ENCODE results near the gene CYP26B1. TPM values are rescaled to one million over a fixed set of nuclear protein-coding genes. Genes with fewer than 3 reads are reported as not detected.

CYP26B1 gene
- total RNA-seq, 2 experiments from 2014 or later = not detected

- TF ChIP-seq CTCF (conservative IDR thresholded peaks at IDR 0.05; ENCODE audit: low read length) (no peak), EZH2phosphoT487 (IDR thresholded peaks at IDR 0.05; ENCODE audit: borderline replicate concordance, low read depth, low read length) (no peak)
- DNase-seq (ENCODE audit: low spot score) = no peak
- Histone ChIP-seq H2AFZ (ENCODE audit: low read length) (no peak overlapping the region), H3K4me2 (ENCODE audit: low read length) (no peak overlapping the region), H3K9me3 (ENCODE audit: low read length) (no peaks in the 10 kb centered on the region), H3K4me3 (ENCODE audit: low read depth, low read length, poor library complexity, severe bottlenecking) (no peak overlapping the region), H3K4me1 (ENCODE audit: insufficient read depth, low read length, poor library complexity, severe bottlenecking) (no peaks in the 10 kb centered on the region), H3K27ac (ENCODE audit: low read depth, low read length, poor library complexity, severe bottlenecking) (no peak overlapping the region), H3K36me3 (ENCODE audit: insufficient read depth, low read length) (no peaks in the 10 kb centered on the region), H3K79me2 (ENCODE audit: insufficient read depth, low read depth, low read length) (no peaks in the 10 kb centered on the region), H3K9me2 (ENCODE audit: insufficient read depth, low read length) (no peaks in the 10 kb centered on the region), H4K20me1 (ENCODE audit: insufficient read depth, low read length) (no peaks in the 10 kb centered on the region)
- no TSS peak for BruUV-seq (replicated peaks)
- ChIA-PET CTCF (ENCODE audit: unreplicated experiment) (no interaction called here), POLR2A (no interaction called here)
- intact Hi-C loops (cut with micrococcal nuclease; ENCODE audit: unreplicated experiment) = loop anchor here (5.0 kb wide), 2 partner anchors 217 to 592 kb away; no protein-coding TSS in a partner anchor
Measured at GRCh38 chr2:72139471-72139873, 8.2 kb downstream of the CYP26B1 start.

GRCh38 chr2:72138921-72139381 is 8.7 kb downstream of the CYP26B1 start:
- POLR2A ChIA-PET = no interaction called here
- Histone ChIP-seq H4K20me1 (ENCODE audit: insufficient read depth, low read length) (no peaks in the 10 kb centered on the region), H3K4me3 (ENCODE audit: low read depth, low read length, poor library complexity, severe bottlenecking) (no peak overlapping the region), H3K9me3 (ENCODE audit: low read length) (no peaks in the 10 kb centered on the region), H3K36me3 (ENCODE audit: insufficient read depth, low read length) (no peaks in the 10 kb centered on the region), H3K27ac (ENCODE audit: low read depth, low read length, poor library complexity, severe bottlenecking) (no peak overlapping the region), H3K4me1 (ENCODE audit: insufficient read depth, low read length, poor library complexity, severe bottlenecking) (no peaks in the 10 kb centered on the region), H3K79me2 (ENCODE audit: insufficient read depth, low read depth, low read length) (no peaks in the 10 kb centered on the region), H2AFZ (ENCODE audit: low read length) (no peak overlapping the region), H3K4me2 (ENCODE audit: low read length) (no peak overlapping the region), H3K9me2 (ENCODE audit: insufficient read depth, low read length) (no peaks in the 10 kb centered on the region)
- DNase-seq (ENCODE audit: low spot score) = no peak
- TF ChIP-seq EZH2phosphoT487 (IDR thresholded peaks at IDR 0.05; ENCODE audit: borderline replicate concordance, low read depth, low read length) (no peak), CTCF (conservative IDR thresholded peaks at IDR 0.05; ENCODE audit: low read length) (no peak)
- CTCF ChIA-PET (ENCODE audit: unreplicated experiment) = no interaction called here
- BruUV-seq (replicated peaks) = no TSS peak
- intact Hi-C loops (cut with micrococcal nuclease; ENCODE audit: unreplicated experiment) = loop anchor here (5.0 kb wide), 2 partner anchors 217 to 592 kb away; no protein-coding TSS in a partner anchor

GRCh38 chr2:72138011-72138881 is 9.4 kb downstream of the CYP26B1 start:
- no peaks in the 10 kb centered on the region for H3K36me3 ChIP-seq (ENCODE audit: insufficient read depth, low read length)
- H3K79me2 ChIP-seq (ENCODE audit: insufficient read depth, low read depth, low read length) = no peaks in the 10 kb centered on the region
- H3K9me2 ChIP-seq (ENCODE audit: insufficient read depth, low read length) = no peaks in the 10 kb centered on the region
- H3K4me2 ChIP-seq (ENCODE audit: low read length) = no peak overlapping the region
- no peaks in the 10 kb centered on the region for H4K20me1 ChIP-seq (ENCODE audit: insufficient read depth, low read length)
- no TSS peak for BruUV-seq (replicated peaks)
- DNase-seq (ENCODE audit: low spot score) = no peak
- no peaks in the 10 kb centered on the region for H3K9me3 ChIP-seq (ENCODE audit: low read length)
- no peak overlapping the region for H3K4me3 ChIP-seq (ENCODE audit: low read depth, low read length, poor library complexity, severe bottlenecking)
- H3K4me1 ChIP-seq (ENCODE audit: insufficient read depth, low read length, poor library complexity, severe bottlenecking) = no peaks in the 10 kb centered on the region
- H2AFZ ChIP-seq (ENCODE audit: low read length) = no peak overlapping the region
- ChIA-PET POLR2A (no interaction called here), CTCF (ENCODE audit: unreplicated experiment) (no interaction called here)
- TF ChIP-seq CTCF (conservative IDR thresholded peaks at IDR 0.05; ENCODE audit: low read length) (no peak), EZH2phosphoT487 (IDR thresholded peaks at IDR 0.05; ENCODE audit: borderline replicate concordance, low read depth, low read length) (no peak)
- no peak overlapping the region for H3K27ac ChIP-seq (ENCODE audit: low read depth, low read length, poor library complexity, severe bottlenecking)
- intact Hi-C loops (cut with micrococcal nuclease; ENCODE audit: unreplicated experiment) = loop anchor here (5.0 kb wide), 2 partner anchors 216 to 591 kb away; no protein-coding TSS in a partner anchor

Measured in OCI-LY7 (cell line).